ENCODE measurements around the gene PPP2R5D.

- TF ChIP-seq CTCF (IDR thresholded peaks at IDR 0.05) = peak in 2 of 5 experiments; percentile 9 to 24
- TF ChIP-seq POLR2AphosphoS5 (IDR thresholded peaks at IDR 0.05) = no peak
These were observed 4.7 kb upstream of the PPP2R5D start for GRCh38 chr6:42979523-42980177.
